ENCODE measurements around the gene CCDC127.

- TF ChIP-seq SUZ12 (IDR thresholded peaks at IDR 0.05; ENCODE audit: extremely low read depth, insufficient read depth, insufficient read length) = no peak
- no peak for TF ChIP-seq ZNF274 (IDR thresholded peaks at IDR 0.05; ENCODE audit: low read depth, low read length)
- no peak for TF ChIP-seq YY1 (IDR thresholded peaks at IDR 0.05; ENCODE audit: insufficient read depth, insufficient read length)
Observed at GRCh38 chr5:158807-159447, 59.0 kb downstream of the CCDC127 start.
